Effector CD4-positive, alpha-beta T cell (primary cell): ENCODE results near the gene SECISBP2.
"Not testable (repeated sequence)": the region's sequence is repeated elsewhere in the genome, so short reads cannot be mapped to it uniquely, and the experiment has no call there.

ENCODE experiments used
- DNase-seq: peaks from one replicate; pipeline ENCODE4 v3.0.0-alpha.2; 2020

Gene SECISBP2

DNA sequence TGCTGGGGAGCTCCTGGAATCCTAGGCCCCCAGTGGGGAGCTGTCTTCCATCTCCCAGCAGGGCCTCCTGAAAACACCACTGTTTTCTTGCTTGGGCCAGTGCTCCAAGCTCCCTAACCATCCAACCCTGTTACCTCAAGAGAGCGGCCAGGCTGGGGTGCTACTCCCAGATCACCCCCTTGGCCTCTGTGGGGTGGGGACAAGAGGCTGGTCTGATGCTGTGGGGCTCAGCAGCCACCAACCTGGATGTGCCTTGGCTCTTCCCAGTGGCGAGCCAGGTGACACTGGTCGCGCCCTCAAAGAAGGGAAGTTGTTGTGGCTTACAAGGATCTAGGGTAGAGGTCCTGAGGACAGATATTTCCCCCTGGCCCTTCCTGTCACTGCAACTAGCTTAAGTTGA lies 49.0 kb downstream of the SECISBP2 start:
- DNase-seq: no peak

DNA sequence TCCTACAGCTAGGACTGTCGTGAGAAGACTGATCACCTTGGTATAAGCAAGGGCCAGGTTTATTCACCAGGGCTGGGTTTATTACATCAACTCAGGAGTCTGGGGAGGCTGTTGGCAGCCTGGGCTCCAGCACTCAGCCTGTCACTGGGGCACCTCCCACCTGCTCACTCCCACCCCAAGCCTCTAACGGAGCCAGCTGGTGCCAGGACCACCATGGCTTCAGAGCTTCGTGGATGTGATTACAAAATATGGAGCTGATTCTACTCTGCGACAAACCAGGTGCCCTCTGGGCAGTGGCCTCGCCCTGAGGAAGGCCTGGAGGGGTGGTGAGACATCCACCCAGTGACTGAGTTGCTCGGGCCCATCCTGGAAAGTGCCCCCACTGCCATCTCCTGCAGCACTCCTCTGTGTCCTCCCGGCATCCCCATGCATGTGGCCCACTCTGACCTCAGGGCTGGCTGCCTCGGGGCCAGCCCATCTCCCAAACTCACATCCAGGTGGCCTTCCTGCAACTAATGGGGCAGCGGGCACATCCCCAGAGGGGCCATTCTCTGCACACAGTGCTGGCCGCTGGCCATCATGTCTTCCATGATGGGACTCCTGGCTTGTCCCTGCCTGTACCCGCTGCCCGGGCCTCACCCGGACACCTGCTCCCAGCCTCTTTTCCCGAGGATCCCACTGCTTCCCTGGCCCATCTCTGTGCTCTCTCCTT lies 49.6 kb downstream of the SECISBP2 start:
- no peak for DNase-seq

- no peak for DNase-seq
Measured at GRCh38 chr9:89368550-89368949, 50.2 kb downstream of the SECISBP2 start.

DNA sequence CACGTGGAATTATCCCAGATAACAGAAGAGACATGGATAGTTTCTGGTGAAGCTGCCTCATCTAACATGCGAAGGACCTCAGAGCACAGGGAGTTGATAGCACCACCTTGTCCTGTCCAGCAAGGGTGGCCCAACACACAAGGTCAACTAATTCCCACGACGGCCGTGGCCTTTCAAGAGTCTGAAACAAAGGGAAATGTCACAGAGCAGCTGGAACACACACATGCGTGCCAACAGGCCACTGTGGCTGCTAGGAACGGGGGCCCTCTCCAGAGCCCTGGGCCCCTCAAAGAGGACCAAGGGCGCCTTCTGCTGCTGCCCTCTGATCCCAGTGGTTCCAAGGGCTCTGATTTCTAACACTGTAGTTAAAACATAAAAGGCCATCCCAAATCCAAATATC lies 50.7 kb downstream of the SECISBP2 start:
- no peak for DNase-seq

DNA sequence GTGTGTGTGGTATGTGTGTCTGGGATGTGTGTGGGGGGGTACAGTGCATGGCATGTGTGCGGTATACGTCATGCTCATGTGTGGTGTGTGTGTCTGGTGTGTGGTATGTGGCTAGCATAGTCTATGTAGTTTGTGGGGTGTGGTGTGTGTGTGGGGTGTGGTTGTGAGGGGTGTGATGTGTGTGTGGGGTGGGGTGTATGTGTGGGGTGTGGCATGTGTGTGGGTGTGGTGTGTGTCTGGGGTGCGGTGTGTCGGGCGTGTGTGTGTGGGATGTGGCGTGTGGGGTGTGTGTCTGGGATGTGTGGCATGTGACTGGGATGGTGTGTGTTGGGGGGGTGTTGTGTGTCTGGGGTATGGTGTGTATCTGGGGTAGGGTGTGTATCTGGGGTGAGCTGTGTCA lies 52.3 kb downstream of the SECISBP2 start:
- no peak for DNase-seq

DNA sequence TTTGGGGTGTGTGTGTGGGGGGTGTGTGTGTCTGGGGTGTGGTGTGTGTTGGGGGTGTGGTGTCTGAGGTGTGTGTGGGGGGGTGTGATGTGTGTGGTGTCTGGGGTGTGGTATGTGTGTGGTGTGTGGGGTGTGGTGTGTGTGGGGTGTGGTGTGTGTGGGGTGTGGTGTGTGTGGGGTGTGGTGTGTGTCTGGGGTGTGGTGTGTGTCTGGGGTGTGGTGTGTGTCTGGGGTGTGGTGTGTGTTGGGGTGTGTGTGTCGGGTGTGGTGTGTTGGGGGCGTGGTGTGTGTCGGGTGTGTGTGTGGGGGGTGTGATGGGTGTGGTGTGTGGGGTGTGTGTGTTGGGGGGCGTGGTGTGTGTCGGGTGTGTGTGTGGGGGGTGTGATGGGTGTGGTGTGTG lies 53.5 kb downstream of the SECISBP2 start:
- not testable (repeated sequence) for DNase-seq

GRCh38 chr9:89372230-89372816 lies 54.0 kb downstream of the SECISBP2 start:
- peak; percentile 31 for DNase-seq

DNA sequence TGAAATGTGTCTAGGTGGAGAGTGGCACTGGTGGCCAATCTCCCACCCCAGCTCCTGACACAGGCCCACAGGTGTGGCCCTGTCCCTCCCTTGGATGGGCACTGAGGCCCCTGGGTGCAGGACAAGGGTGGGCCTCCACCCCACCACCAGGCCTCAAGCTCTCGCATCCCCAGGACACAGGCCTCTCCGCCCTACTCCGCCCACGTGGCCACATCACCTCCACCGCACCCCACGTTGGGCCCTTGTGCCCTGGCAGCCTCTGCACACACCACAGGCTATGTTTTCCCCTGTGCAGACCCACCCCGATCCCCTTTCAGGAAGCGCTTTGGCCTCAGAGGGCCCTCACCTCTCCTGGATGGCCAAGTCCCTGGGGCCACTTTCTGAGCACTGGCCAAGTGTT lies 54.7 kb downstream of the SECISBP2 start:
- no peak for DNase-seq

GRCh38 chr9:89374176-89374575 lies 55.9 kb downstream of the SECISBP2 start:
- no peak for DNase-seq

DNA sequence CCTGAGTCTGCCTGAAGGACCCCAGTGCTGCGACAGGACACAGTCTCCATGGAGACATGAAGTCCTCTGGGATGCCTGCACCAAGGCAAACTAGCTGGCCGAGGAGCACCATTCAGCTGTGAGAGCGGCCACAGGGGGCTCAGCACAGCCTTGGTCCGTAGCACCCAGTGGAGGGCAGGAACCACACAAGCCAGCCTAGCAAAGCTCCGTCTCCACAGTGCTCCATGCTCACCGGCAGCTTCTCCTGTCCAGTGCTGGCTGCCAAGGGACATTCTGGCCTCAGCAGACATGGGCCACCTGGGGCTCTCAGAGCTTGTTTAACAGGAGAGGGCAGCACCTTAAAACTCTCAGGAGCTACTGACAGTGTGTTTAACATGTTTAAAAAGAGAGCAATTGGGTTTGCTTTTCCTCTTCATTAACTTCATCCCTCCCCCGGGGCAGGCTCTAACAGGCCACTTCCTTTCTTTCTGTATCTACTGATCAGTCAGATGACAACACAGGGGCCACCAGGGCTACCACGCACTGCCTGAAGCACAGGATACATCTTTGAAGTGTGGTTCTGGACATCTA lies 57.0 kb downstream of the SECISBP2 start:
- no peak for DNase-seq

DNA sequence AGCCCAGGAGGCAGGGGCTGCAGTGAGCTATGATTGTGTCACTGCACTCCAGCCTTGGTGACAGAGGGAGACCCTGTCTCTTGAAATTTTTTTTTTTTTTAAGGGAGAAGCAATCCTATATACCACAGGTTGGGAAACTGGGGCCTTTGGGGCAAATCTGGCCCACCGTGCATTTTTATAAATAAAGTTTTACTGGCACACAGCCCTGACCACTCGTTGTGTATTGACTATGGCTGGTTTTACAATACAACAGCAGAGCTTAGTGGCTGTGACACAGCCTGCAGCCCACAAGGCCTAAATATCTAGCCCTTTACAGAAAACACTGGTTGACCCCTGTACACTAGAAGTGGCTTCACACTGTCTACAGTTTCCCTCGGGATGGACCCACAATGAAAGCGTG lies 58.0 kb downstream of the SECISBP2 start:
- no peak for DNase-seq

GRCh38 chr9:89376741-89377351 lies 58.5 kb downstream of the SECISBP2 start:
- no peak for DNase-seq

- DNase-seq: no peak
Measured at GRCh38 chr9:89377411-89377810, 59.1 kb downstream of the SECISBP2 start.

- DNase-seq: no peak
Measured at GRCh38 chr9:89378541-89378940, 60.2 kb downstream of the SECISBP2 start.

GRCh38 chr9:89379031-89379430 lies 60.7 kb downstream of the SECISBP2 start:
- no peak for DNase-seq

- no peak for DNase-seq
Measured at GRCh38 chr9:89379508-89380115, 61.3 kb downstream of the SECISBP2 start.

GRCh38 chr9:89380437-89381307 lies 62.4 kb downstream of the SECISBP2 start:
- no peak for DNase-seq

GRCh38 chr9:89381308-89381609 lies 63.0 kb downstream of the SECISBP2 start:
- no peak for DNase-seq

- DNase-seq: no peak
Measured at GRCh38 chr9:89382026-89382986, 64.0 kb downstream of the SECISBP2 start.

- no peak for DNase-seq
Measured at GRCh38 chr9:89383030-89383720, 64.9 kb downstream of the SECISBP2 start.
